ENCODE measurements around the gene SMYD3.

GRCh38 chr1:246477634-246478033 lies 29.4 kb downstream of the SMYD3 start:
- TF ChIP-seq CTCF (IDR thresholded peaks at IDR 0.05; ENCODE audit: low read length) (no peak), EZH2 (optimal IDR thresholded peaks at IDR 0.05; ENCODE audit: low read depth, low read length) (no peak), EZH2phosphoT487 (IDR thresholded peaks at IDR 0.05; ENCODE audit: low read length) (no peak)
